NB4 (cell line): ENCODE measurements around the gene MEGF9.

Source experiments
- DNase-seq: peaks from one replicate; pipeline ENCODE4 v3.0.0; 2010; ENCODE audit warnings: low read depth
- H3K4me3 ChIP-seq: one replicate; pipeline ENCODE4 v1.5.1; 2011; ENCODE audit warnings: mild to moderate bottlenecking, low read depth, low read length, moderate library complexity
- CTCF ChIP-seq: IDR thresholded peaks from one replicate; pipeline ENCODE4 v1.5.1; 2012; ENCODE audit warnings: low read depth, low read length
- MYC ChIP-seq: IDR thresholded peaks from 2 replicates; pipeline ENCODE4 v1.6.1; 2011; ENCODE audit warnings: low read depth, low read length
- POLR2A ChIP-seq: IDR thresholded peaks from 2 replicates; pipeline ENCODE4 v1.6.1; 2011; ENCODE audit warnings: mild to moderate bottlenecking; ENCODE audit not compliant: insufficient read length; ENCODE audit errors: extremely low read depth
- TF ChIP-seq, protein P1 (sequence below): IDR thresholded peaks from 2 replicates; pipeline ENCODE4 v1.6.1; 2011; ENCODE audit warnings: low read depth, low read length

The MEGF9 gene

GRCh38 chr9:120714088-120714845 lies at the start of gene MEGF9:
MEGF9 (minus strand) TSS chr9:120714470; CDS start chr9:120714358, 112 bp downstream.
- H3K4me3 ChIP-seq: peak within 1 kb of the TSS; percentile 50
- peak; percentile 97 for DNase-seq
- TF ChIP-seq, protein P1, sequence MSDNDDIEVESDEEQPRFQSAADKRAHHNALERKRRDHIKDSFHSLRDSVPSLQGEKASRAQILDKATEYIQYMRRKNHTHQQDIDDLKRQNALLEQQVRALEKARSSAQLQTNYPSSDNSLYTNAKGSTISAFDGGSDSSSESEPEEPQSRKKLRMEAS: peak; percentile 92
- no peak for TF ChIP-seq CTCF
- peak; percentile 53 for TF ChIP-seq MYC
- peak; percentile 46 for TF ChIP-seq POLR2A

DNA sequence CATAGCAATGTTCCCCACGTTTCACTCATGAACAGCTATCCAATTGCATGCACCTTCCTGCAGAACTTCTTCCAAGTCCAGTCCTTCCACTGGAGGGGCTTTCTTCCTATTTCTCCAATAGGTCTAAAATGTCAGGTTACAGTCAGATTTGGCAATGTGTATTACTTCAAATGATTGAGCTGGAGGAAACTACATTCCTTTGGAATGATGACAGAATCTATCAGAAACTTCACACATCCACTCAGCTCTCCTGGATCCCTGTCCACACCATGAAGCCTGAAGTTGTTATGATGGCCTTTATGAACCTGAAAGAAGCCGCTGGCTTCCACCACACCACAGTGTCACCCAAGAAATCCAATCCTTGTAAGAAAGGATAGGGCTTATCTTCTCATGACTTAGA lies 46.7 kb upstream of the MEGF9 start:
- no peak for TF ChIP-seq CTCF
- no peak overlapping the region for H3K4me3 ChIP-seq
- no peak for DNase-seq

DNA sequence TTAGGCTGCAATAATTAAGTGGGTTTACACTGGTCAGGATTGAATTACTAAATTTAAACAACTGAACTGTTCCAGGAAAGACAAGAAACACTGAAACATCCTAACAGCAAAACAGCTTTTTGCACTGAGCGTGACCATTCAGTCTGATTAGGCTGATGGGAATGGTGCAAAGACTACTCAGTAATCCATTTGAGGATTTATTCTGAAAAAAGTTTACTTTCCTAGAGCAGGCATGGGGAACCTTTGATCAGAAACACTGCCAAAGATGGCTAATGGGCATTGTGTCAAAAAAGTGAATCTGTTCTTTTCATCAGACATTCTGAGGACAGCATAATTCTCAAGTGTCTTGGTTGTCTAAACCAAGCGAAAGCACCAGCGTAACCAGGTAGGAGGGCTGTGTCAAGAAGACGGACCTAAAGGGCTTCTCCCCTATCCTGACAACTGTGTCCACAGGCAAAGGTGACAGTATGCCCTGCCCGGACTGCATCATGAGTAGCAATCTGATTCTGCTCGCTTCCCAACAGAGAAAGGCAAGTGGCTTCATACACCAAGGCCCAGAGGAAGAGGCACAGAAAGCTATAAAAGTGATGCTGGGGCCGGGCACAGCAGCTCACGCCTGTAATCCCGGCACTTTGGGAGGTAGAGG lies 45.6 kb upstream of the MEGF9 start:
- no peak overlapping the region for H3K4me3 ChIP-seq
- TF ChIP-seq, protein P1: no peak
- TF ChIP-seq POLR2A (no peak), CTCF (no peak), MYC (no peak)
- no peak for DNase-seq

- no peak overlapping the region for H3K4me3 ChIP-seq
- TF ChIP-seq MYC (no peak), CTCF (no peak)
- TF ChIP-seq, protein P1: no peak
- no peak for DNase-seq
Observed at GRCh38 chr9:120758544-120758943, 44.3 kb upstream of the MEGF9 start.

- H3K4me3 ChIP-seq: no peak overlapping the region
- TF ChIP-seq POLR2A: no peak
- TF ChIP-seq MYC: no peak
- no peak for TF ChIP-seq CTCF
- no peak for DNase-seq
Observed at GRCh38 chr9:120757026-120757913, 43.0 kb upstream of the MEGF9 start.
